Umbilical cord (tissue), 2 donors: ENCODE data around the gene GNL3. TPM values are rescaled to one million over a fixed set of nuclear protein-coding genes. Genes with fewer than 3 reads are reported as not detected.
"Not testable (repeated sequence)": the region's sequence is repeated elsewhere in the genome, so short reads cannot be mapped to it uniquely, and the experiment has no call there.

Experiments
- DNase-seq: peaks from one replicate; pipeline ENCODE4 v3.0.0-alpha.2; 2015; ENCODE audit warnings: low spot score
- total RNA-seq: library from RNA; depleted of rRNA; stranded (reverse); fragments of >200 nt; gene quantifications from one replicate; pipeline ENCODE4 v1.2.3, GENCODE V29; 2014; ENCODE audit warnings: low replicate concordance; ENCODE audit not compliant: insufficient read depth

GNL3 gene
- total RNA-seq, 1 donor from 2014 or later = 75.4 TPM

DNA sequence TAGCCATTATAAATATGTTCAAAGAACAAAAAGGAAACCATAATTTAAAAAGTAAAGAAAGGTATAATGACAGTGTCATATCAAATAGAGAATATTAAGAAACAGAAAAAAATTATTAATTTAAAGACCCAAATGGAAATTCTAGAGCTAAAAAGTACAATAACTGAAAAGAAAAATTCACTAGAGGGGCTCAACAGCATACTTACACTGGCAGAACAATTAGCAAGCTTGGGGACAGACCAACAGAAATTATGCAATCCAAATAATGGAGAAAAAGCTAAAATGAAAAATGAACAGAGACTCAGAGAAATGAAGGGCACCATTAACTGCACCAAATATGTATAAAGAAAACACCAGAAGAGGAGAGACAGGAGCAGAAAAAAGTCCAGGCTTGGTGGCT is 33.8 kb downstream of the GNL3 start:
- DNase-seq = no peak

DNA sequence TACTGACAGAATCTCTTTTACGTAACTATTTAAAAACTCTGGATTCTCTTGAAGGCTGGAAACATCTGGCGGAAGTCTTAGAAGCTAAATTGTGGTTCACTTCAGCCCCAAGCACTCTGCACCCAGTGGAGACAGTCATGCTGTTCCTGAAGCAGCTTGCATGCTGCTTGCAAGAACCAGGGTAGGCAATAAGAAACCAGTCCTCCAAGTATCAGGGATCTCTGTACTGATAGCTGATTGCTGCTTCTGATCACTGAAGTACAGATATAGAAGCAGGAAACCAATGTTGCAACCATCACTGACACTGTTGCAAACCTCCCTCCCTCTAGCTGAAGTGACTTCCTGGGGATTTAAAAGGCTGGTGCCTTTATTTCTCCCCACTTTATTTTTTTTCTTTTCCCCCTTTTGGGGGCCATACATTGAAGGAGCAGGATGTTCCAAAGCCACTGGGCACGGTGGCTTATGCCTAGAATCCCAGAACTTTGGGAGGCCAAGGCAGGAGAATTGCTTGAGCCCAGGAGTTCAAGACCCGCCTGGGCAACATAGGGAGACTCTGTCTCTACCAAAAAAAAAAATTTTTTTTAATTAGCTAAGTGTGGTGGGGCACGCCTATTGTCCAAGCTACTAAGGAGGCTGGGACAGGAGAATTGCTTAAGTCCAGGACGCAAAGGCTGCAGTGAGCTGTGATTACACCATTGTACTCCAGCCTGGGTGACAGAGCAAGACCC is 35.3 kb downstream of the GNL3 start:
- peak; percentile 16 for DNase-seq

DNA sequence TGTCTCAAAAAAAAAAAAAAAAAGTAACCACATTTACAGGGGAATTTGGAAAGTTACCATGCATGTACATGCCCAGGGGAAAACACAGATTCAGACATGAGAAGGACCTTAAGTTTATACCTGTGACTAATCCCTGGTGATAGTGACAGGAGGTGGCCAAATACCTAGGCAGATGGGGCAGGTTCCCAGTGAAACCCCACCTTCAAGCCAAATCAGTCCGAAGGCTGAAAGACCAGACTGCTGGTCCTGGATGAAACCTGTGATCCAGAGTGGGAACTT is 35.8 kb downstream of the GNL3 start:
- no peak for DNase-seq

DNA sequence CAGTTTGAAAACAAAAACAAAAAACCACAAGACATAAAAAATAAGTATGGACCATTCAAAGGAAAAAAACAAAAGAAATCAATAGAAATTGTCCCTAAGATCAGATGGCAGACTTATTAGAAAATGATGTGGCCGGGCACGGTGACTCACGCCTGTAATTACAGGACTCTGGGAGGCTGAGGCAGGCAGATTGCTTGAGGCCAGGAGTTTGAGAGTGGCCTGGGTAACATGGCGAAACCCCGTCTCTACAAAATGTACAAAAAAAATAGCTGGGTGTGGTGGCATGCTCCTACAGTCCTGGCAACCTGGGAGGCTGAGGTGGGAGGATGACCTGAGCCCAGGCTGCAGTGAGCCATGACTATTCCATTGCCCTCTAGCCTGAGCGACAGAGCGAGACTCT is 36.7 kb downstream of the GNL3 start:
- no peak for DNase-seq

DNA sequence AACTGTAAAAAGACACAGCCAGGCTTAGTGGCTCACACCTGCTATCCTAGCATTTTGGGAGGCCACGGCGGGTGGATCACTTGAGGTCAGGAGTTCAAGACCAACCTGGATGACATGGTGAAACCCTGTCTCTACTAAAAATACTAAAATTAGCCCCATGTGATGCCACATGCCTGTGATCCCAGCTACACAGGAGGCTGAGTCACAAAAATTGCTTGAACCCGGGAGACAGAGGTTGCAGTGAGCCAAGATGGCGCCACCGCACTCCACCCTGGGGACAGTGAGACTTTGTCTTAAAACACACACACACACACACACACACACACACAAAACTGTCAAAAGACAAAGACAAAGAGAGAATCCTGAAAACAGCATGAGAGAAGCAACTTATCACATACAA is 38.1 kb downstream of the GNL3 start:
- no peak for DNase-seq

DNA sequence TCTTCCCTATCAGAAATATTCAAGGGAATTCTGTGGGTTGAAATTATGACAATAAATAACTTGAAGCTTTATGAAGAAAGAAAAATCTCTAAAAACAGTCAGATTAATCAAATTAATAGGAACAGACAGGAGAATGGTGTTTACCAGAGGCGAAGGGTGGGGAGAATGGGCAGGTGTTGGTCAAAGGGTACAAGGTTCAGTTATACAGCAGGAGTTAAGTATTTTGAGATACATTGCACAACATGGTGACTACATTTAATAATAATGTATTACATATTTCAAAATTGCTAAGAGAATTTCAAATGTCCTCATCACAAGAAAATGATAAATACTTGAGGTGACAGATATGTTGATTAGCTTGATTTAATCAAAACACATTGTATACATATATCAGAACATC is 38.7 kb downstream of the GNL3 start:
- no peak for DNase-seq

DNA sequence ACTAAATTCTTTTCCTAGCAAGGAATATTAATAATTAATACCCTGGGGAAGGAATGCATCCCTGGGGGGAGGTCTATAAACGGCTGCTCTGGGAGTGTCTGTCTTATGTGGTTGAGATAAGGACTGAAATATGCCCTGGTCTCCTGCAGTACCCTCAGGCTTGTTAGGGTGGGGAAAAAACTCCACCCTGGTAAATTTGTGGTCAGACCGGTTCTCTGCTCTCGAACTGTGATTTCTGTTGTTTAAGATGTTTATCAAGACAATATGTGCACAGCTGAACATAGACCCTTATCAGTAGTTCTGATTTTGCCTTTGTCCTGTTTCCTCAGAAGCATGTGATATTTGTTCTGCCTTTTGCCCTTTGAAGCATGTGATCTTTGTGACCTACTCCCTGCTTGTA is 42.9 kb downstream of the GNL3 start:
- not testable (repeated sequence) for DNase-seq

DNA sequence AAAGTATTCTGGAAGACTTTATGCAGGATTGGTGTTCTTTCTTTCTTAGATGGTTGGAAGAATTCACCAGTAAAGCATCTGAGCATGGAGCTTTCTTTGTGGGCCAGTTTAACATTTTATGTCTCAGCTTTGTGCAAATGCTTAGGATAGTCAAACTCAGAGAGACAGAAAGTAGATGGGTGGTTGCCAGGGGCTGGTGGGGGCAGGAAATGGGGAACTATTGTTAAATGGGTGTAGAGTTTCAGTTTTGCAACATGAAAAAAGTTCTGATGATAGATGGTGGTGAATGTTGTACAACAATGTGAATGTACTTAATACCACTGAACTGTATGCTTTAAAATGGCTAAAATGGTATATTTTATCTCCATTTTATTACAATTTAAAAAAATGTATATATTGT is 44.8 kb downstream of the GNL3 start:
- DNase-seq = no peak

DNA sequence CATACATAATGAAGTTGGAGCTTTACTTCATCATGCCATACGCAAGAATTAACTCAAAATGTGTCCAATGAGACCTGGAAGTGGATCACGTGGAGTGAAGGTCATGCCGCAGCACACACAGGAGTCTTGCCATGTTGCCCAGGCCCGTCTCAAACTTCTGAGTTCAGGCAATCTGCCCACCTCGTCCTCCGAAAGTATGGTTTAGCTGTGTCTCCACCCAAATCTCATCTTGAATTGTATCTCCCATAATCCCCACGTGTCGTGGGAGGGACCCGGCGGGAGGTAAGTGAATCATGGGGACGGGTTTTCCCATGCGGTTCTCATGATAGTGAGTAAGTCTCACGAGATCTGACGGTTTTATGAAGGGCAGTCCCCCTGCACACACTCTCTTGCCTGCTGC is 45.8 kb downstream of the GNL3 start:
- DNase-seq = no peak

DNA sequence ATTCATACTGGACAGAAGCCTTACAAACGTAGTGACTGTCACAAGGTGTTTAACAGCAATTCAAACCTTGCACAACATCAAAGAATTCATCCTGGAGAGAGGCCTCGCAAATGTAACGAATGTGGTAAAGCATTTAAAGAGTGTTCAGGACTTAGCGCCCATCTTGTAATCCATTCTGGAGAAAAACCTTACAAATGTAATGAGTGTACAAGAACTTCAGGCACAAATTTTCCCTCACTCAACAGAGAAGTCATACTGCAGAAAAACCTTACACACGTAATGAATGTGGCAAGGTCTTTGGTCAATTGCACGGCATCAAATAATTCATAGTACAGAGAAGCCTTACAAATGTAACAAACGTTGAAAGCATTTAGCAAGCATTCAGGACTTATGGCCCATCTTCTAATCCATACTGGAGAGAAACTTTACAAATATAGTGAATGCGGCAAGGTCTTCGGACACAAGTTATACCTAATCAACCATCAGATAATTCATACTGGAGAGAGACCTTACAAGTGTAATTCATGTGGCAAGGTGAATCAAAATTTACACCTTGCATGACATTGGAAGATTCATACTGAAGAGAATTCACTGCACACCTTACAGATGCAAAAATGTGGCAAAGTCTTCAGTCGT is 47.5 kb downstream of the GNL3 start:
- no peak for DNase-seq

DNA sequence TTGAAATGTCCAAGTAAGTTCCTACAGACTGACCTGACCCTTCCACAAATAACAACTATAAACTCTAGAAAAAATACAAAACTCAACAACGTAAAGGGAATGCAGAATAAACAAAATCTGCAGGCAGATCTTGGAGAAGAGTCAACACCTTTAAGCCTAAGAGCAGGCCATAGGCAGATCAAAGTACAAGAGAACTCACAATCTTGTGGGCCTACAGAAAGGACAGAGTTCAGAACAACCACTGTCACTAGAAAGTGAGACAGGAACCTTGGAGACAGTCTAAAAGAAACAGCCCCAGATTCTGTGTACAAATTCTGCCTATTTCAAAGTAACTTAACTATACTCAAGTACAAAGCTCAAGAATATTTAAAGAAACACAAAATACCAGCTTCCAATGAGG is 53.9 kb downstream of the GNL3 start:
- no peak for DNase-seq

DNA sequence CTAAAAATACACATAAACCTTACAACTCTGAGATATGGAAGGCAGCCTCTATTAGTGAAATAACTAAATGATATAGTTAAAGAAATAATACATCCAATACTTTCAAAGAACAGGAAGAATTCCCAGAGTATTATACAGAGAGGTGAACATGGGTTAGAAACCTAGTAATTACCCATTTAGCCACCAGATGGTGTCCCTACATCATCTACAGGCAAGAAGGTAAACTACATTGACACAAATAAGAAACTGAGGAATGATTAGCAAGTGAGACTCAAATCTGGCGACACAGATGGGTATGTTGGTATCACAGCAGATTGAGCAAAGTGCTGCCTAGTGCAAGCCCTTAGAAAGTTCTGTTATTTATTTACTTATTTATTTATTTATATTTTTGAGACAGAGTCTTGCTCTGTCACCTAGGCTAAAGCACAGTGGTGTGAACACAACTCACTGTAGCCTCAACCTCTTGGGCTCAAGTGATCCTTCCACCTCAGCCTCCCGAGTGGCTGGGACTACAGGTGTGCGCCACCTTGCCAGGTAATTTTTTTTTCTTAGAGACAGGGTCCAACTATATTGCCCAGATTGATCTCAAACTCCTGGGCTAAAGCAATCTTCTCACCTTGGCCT is 56.7 kb downstream of the GNL3 start:
- DNase-seq = peak; percentile 34

DNA sequence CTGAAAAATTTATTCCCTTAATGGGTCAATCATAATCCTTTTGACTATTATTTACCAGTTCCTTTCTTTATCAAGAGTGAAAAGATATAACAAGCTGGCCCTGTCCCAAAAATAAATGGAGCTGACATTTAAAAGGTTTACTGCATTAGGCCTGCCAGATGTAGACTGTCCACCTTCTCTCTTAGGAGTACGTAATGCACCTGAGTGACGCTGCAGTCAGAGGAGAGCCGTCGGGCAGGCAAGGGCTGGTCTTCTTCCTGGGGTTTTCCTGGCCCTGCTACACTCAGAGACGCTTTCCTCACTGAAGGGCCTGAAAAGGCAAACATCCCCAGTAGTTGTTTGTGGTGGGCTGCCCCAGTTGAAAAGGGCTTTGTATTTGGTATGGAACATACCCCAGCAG is 57.3 kb downstream of the GNL3 start:
- DNase-seq = no peak

DNA sequence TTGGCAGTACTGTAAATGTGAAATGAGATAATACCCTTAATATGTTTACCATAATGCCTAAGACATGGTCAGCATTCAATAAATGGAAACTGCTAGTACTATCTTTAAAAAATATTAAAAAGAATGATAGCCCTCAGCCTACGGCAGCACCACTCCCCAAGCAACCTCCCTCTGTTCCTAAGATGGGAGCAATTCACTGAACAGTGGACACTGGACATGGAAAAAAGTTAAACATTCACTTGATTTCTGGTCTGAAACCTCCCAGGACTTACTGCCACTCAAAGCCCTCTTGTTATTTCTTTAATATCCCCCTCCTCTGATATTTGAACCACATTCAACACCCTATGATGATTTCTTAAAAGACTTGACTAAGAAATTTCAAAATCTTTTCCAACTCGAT is 57.9 kb downstream of the GNL3 start:
- no peak for DNase-seq

Other genes starting within 250 kb of the GNL3 start
- gene SEMA3G, start 240.9 kb upstream of the GNL3 start, total RNA-seq = 1.4 TPM
- 2.2 TPM for gene TNNC1, start 232.0 kb upstream of the GNL3 start, total RNA-seq
- 61.4 TPM for gene NISCH, start 230.4 kb upstream of the GNL3 start, total RNA-seq
- gene STAB1, start 190.7 kb upstream of the GNL3 start, total RNA-seq = 143 TPM
- 104 TPM for gene NT5DC2, start 152.2 kb upstream of the GNL3 start, total RNA-seq
- gene UQCC5, start 149.4 kb upstream of the GNL3 start, total RNA-seq = 2.2 TPM
- 122 TPM for gene PBRM1, start 119 bp upstream of the GNL3 start, total RNA-seq
- 100 TPM for gene GLT8D1, start 19.8 kb downstream of the GNL3 start, total RNA-seq
- gene SPCS1, start 20.1 kb downstream of the GNL3 start, total RNA-seq = 87.9 TPM
- gene NEK4, start 84.9 kb downstream of the GNL3 start, total RNA-seq = 24.3 TPM
- gene ITIH1, start 91.6 kb downstream of the GNL3 start, total RNA-seq = 1.2 TPM
- 48.2 TPM for gene ITIH3, start 108.8 kb downstream of the GNL3 start, total RNA-seq
- 12.5 TPM for gene ITIH4, start 144.6 kb downstream of the GNL3 start, total RNA-seq
- gene MUSTN1, start 149.0 kb downstream of the GNL3 start, total RNA-seq = 6.7 TPM
- 7.2 TPM for gene STIMATE, start 211.5 kb downstream of the GNL3 start, total RNA-seq